SK-MEL-5 (cell line): Measurements from ENCODE around the gene MGST3. TPM values are rescaled to one million over a fixed set of nuclear protein-coding genes. Genes with fewer than 3 reads are reported as not detected.

Source experiments
- total RNA-seq: library from RNA; depleted of rRNA; stranded (reverse); fragments of >200 nt; shearing (Covaris generic); gene quantifications from 2 replicates; pipeline ENCODE4 v1.2.3, GENCODE V29; 2014; rRNA removed

Gene MGST3
- total RNA-seq, 1 experiment from 2014 or later: 163 TPM

Other genes with a start within 250 kb of the MGST3 start
- gene RXRG, start 186.1 kb upstream of the MGST3 start, total RNA-seq: 44.3 and 53.3 TPM in 2 replicates
- not detected in 2 replicates for gene LRRC52, start 87.2 kb upstream of the MGST3 start, total RNA-seq
- gene ALDH9A1, start 67.3 kb downstream of the MGST3 start, total RNA-seq: 91.8 and 108 TPM in 2 replicates
- gene TMCO1, start 137.6 kb downstream of the MGST3 start, total RNA-seq: 220 and 225 TPM in 2 replicates
- gene UCK2, start 196.4 kb downstream of the MGST3 start, total RNA-seq: 76.0 and 90.3 TPM in 2 replicates